Endothelial cell (in vitro differentiated cells): ENCODE results near the gene SKAP2. TPM values are rescaled to one million over a fixed set of nuclear protein-coding genes. Genes with fewer than 3 reads are reported as not detected.

Experiments used
- DNase-seq: peaks from one replicate; pipeline ENCODE4 v3.0.0; 2021; ENCODE audit warnings: low spot score
- H3K27ac Mint-ChIP-seq: one replicate; pipeline ENCODE4 v1.8.0; 2021; ENCODE audit warnings: mixed read lengths, inconsistent platforms; ENCODE audit not compliant: unreplicated experiment
- H3K27me3 Mint-ChIP-seq: one replicate; pipeline ENCODE4 v1.8.0; 2021; ENCODE audit warnings: mild to moderate bottlenecking, moderate library complexity, mixed read lengths, inconsistent platforms; ENCODE audit not compliant: unreplicated experiment
- H3K36me3 Mint-ChIP-seq: one replicate; pipeline ENCODE4 v1.8.0; 2021; ENCODE audit warnings: mild to moderate bottlenecking, low read depth, mixed read lengths, inconsistent platforms; ENCODE audit not compliant: unreplicated experiment
- H3K4me1 Mint-ChIP-seq: one replicate; pipeline ENCODE4 v1.8.0; 2021; ENCODE audit warnings: mild to moderate bottlenecking, mixed read lengths, inconsistent platforms; ENCODE audit not compliant: unreplicated experiment
- H3K4me3 Mint-ChIP-seq: one replicate; pipeline ENCODE4 v1.8.0; 2021; ENCODE audit warnings: mild to moderate bottlenecking, mixed read lengths, inconsistent platforms; ENCODE audit not compliant: unreplicated experiment
- H3K9me3 Mint-ChIP-seq: one replicate; pipeline ENCODE4 v1.8.0; 2021; ENCODE audit warnings: mixed read lengths, inconsistent platforms; ENCODE audit not compliant: unreplicated experiment
- CTCF ChIP-seq: fragments of 200-600 bp; sonication (generic); IDR thresholded peaks from one replicate; pipeline ENCODE4 v1.5.0; 2021; ENCODE audit warnings: antibody characterized with exemption; ENCODE audit not compliant: unreplicated experiment
- total RNA-seq: library from RNA; stranded (reverse); fragmentation: NEBNext Ultra II Directional; extraction: Animal tissue kit (Norgen Biotek cat#: 25700); gene quantifications from one replicate; pipeline ENCODE4 v1.2.1, GENCODE V29; 2021; ENCODE audit not compliant: unreplicated experiment

SKAP2 gene
- total RNA-seq, 1 donor from 2014 or later, result 24.7 TPM

GRCh38 chr7:26652401-26653100, 211.8 kb downstream of the SKAP2 start:
- Mint-ChIP-seq H3K9me3 (no peaks in the 10 kb centered on the region), H3K4me3 (no peak overlapping the region), H3K36me3 (no peaks in the 10 kb centered on the region), H3K4me1 (peaks cover 13% of the 10 kb centered on the region), H3K27ac (no peak overlapping the region), H3K27me3 (no peaks in the 10 kb centered on the region)
- no peak for DNase-seq
- no peak for TF ChIP-seq CTCF

GRCh38 chr7:26650103-26650502, 214.3 kb downstream of the SKAP2 start:
- Mint-ChIP-seq H3K27me3 (no peaks in the 10 kb centered on the region), H3K4me3 (no peak overlapping the region), H3K36me3 (no peaks in the 10 kb centered on the region), H3K27ac (no peak overlapping the region), H3K4me1 (peaks cover 2% of the 10 kb centered on the region), H3K9me3 (no peaks in the 10 kb centered on the region)
- no peak for TF ChIP-seq CTCF
- DNase-seq, result no peak

GRCh38 chr7:26649388-26649787, 215.0 kb downstream of the SKAP2 start:
- no peaks in the 10 kb centered on the region for H3K9me3 Mint-ChIP-seq
- no peak overlapping the region for H3K4me3 Mint-ChIP-seq
- no peak for TF ChIP-seq CTCF
- no peaks in the 10 kb centered on the region for H3K36me3 Mint-ChIP-seq
- no peak for DNase-seq
- H3K27ac Mint-ChIP-seq, result no peak overlapping the region
- H3K27me3 Mint-ChIP-seq, result no peaks in the 10 kb centered on the region
- no peaks in the 10 kb centered on the region for H3K4me1 Mint-ChIP-seq

- DNase-seq, result no peak
- no peak overlapping the region for H3K4me3 Mint-ChIP-seq
- no peaks in the 10 kb centered on the region for H3K4me1 Mint-ChIP-seq
- H3K27ac Mint-ChIP-seq, result no peak overlapping the region
- TF ChIP-seq CTCF, result no peak
- no peaks in the 10 kb centered on the region for H3K9me3 Mint-ChIP-seq
- H3K36me3 Mint-ChIP-seq, result no peaks in the 10 kb centered on the region
- no peaks in the 10 kb centered on the region for H3K27me3 Mint-ChIP-seq
These were observed 215.8 kb downstream of the SKAP2 start for GRCh38 chr7:26648554-26648953.

GRCh38 chr7:26646336-26647048, 217.9 kb downstream of the SKAP2 start:
- no peak for DNase-seq

More at GRCh38 chr7:26646336-26647048, 217.9 kb downstream of the SKAP2 start:
- Mint-ChIP-seq H3K27ac (no peak overlapping the region), H3K27me3 (no peaks in the 10 kb centered on the region), H3K4me1 (no peaks in the 10 kb centered on the region), H3K9me3 (no peaks in the 10 kb centered on the region), H3K36me3 (no peaks in the 10 kb centered on the region), H3K4me3 (no peak overlapping the region)
- TF ChIP-seq CTCF, result no peak
